GM19452 (cell line): ENCODE data around the gene KSR1.
"Not testable (repeated sequence)": the region's sequence is repeated elsewhere in the genome, so short reads cannot be mapped to it uniquely, and the experiment has no call there.

Source experiments
- ATAC-seq: cut with Tn5 transposase; IDR thresholded peaks from one replicate; pipeline ENCODE4 v1.9.1; 2021; ENCODE audit not compliant: unreplicated experiment

The KSR1 gene

GRCh38 chr17:27425991-27426390 is 30.3 kb upstream of the KSR1 start:
- ATAC-seq = no peak

DNA sequence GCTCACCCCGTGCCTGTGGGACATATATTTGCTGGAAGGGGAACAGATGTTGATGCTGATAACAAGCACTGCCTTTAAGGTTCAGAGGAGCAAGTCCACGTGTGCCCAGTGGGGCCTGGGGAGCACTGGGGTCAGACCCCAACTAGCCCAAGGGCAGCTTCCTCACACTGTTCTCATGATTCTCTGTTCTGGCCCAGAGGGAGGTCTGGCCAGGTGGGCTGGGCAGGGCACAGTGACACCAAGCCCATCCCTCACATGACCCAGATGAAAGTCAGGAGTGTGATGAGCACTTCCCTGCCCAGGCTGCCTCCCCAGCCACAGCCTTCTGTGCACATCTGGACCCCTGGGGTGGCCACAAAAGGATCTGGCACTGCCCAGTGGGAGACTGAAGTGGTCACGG is 29.8 kb upstream of the KSR1 start:
- ATAC-seq = not testable (repeated sequence)

DNA sequence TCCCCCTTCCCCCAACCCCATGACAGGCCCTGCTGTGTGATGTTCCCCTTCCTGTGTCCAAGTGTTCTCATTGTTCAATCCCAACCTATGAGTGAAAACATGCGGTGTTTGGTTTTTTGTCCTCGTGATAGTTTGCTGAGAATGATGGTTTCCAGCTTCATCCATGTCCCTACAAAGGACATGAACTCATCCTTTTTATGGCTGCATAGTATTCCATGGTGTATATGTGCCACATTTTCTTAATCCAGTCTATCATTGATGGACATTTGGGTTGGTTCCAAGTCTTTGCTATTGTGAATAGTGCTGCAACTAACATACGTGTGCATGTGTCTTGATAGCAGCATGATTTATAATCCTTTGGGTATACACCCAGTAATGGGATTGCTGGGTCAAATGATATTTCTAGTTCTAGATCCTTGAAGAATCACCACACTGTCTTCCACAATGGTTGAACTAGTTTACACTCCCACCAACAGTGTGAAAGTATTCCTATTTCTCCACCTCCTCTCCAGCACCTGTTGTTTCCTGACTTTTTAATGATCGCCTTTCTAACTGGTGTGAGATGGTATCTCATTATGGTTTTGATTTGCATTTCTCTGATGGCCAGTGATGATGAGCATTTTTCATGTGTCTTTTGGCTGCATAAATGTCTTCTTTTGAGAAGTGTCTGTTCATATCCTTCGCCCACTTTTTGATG is 28.9 kb upstream of the KSR1 start:
- not testable (repeated sequence) for ATAC-seq

GRCh38 chr17:27428781-27429505 is 27.3 kb upstream of the KSR1 start:
- no peak for ATAC-seq

GRCh38 chr17:27429666-27430382 is 26.4 kb upstream of the KSR1 start:
- ATAC-seq = no peak

GRCh38 chr17:27430383-27430840 is 25.8 kb upstream of the KSR1 start:
- ATAC-seq = no peak

DNA sequence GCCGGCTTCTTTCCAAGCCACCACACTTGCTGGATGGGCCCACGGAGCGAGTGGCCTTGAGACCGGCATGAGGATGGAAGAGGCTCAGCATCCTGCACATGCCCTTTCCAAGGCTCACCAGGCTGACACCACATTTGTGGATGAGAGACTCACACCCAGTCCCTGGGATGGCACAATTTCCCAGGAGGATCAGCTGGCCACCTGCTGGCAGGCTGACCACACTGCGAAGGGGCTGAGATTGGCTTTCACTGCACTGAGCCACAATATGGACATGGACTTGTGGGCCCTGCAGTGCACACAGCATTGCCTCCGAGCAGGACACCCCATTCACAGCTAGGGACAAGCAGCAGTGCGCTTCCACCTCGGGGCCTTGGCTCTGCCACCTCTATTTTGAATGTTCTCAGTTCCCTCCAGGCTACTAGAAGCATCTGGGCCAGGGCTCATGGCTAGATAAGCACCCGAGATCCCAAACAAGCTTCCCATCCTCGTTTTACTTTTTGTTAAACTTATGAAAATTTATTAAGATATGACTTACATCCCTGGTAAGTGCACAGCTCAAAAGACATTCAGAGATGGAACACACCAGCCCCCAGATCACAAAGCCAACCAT is 25.3 kb upstream of the KSR1 start:
- ATAC-seq = no peak

GRCh38 chr17:27433521-27433920 is 22.7 kb upstream of the KSR1 start:
- ATAC-seq = no peak

GRCh38 chr17:27435431-27436070 is 20.7 kb upstream of the KSR1 start:
- ATAC-seq = not testable (repeated sequence)

DNA sequence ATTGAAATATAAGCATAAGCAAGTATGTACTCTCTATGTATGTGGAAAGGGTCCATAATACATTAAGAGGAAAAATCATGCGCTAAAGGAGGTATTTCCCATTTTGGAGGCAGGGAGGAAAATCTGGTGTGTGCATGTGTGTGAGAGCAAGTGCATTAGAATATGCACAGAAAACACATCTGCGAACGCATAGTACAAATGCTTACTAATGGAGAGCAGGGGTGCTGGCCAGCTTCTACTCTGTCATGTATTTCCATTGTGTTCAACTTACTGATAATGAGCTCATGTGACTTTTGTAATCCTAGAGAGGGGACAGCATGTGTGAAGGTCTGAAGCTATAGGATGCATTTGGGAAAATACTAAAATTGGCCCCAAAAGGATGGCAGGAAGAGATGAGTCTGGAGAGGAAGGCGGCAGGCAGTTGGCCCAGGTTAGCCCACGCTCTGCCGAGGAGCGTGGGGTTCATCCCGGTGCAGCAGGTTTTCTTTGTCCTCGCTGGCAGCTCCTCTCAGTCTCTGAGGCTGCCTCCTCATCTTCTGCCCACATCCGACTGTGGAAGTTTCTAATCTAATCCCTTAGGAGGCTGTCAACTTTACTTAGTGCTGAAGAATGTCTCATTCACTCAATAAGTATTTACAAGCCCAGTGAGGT is 17.8 kb upstream of the KSR1 start:
- ATAC-seq = no peak

GRCh38 chr17:27439342-27439741 is 16.9 kb upstream of the KSR1 start:
- ATAC-seq = no peak

- no peak for ATAC-seq
These were observed 13.5 kb upstream of the KSR1 start for GRCh38 chr17:27442702-27443101.

DNA sequence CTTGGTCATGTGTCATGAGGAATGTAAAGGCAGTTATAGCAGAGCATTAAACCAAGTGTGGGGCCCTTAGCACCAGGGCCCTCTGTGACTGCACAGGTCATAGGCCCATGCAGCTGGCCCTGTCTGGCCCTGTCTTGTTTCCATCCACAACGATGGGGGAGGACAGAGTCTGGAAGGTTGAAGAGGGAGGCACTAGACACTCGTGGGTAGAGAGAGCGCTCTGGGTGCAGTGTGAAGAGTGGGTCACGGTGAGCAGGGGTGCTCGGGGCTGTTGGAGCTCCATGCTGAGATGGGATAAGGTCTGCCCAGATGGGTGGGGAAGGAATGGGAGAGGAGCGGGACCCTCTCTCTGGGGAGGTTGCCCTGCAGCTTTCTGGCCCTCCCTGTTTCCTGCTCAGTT is 12.8 kb upstream of the KSR1 start:
- no peak for ATAC-seq

DNA sequence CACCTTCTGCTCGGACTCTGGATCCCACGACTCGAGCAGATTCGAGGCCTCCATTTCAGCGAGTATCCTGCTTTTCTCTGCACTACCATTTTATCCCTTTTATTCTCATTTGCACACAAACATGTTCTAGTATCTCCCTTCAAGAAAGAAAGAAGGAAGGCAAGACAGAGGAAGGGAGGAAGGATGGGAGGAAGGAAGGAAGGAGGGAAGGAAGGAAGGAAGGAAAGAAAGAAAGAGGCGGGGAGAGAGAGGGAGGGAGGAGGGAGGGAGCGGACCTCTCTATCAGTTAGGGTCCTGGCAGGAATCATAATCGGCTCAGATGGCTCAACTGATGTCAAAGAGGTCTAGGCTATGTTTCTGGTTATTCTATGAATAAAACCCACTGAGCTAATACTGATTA is 10.3 kb upstream of the KSR1 start:
- no peak for ATAC-seq

GRCh38 chr17:27446569-27447301 is 9.5 kb upstream of the KSR1 start:
- ATAC-seq = no peak

DNA sequence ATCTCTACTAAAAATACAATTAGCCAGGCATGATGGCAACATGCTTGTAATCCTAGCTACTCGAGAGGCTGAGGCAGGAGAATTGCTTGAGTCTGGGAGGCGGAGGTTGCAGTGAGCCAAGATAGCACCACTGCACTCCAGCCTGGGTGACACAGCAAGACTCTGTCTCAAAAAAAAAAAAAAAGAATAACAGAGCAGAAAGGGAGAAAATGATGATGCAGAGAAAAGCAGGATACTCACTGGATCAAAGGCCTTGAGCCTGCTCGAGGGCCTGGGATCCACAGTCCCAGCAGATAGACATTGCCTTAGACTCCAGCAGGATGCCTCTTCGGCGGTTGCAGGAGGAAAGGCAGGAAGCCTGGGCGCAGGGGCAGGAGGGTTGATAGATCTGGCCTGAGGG is 7.7 kb upstream of the KSR1 start:
- ATAC-seq = not testable (repeated sequence)

GRCh38 chr17:27449541-27449940 is 6.7 kb upstream of the KSR1 start:
- no peak for ATAC-seq

GRCh38 chr17:27449988-27450387 is 6.3 kb upstream of the KSR1 start:
- no peak for ATAC-seq

GRCh38 chr17:27450416-27450815 is 5.8 kb upstream of the KSR1 start:
- no peak for ATAC-seq

GRCh38 chr17:27451906-27452305 is 4.3 kb upstream of the KSR1 start:
- ATAC-seq = no peak
